Activated CD8-positive, alpha-beta memory T cell treated with anti-CD3 and anti-CD28 coated beads for 24 hours (primary cell): Measurements from ENCODE around the gene LRP10.
"Not testable (repeated sequence)": the region's sequence is repeated elsewhere in the genome, so short reads cannot be mapped to it uniquely, and the experiment has no call there.

ENCODE experiments used
- DNase-seq: peaks from one replicate; pipeline ENCODE4 v3.0.0-alpha.2; 2020

The LRP10 gene, protein sequence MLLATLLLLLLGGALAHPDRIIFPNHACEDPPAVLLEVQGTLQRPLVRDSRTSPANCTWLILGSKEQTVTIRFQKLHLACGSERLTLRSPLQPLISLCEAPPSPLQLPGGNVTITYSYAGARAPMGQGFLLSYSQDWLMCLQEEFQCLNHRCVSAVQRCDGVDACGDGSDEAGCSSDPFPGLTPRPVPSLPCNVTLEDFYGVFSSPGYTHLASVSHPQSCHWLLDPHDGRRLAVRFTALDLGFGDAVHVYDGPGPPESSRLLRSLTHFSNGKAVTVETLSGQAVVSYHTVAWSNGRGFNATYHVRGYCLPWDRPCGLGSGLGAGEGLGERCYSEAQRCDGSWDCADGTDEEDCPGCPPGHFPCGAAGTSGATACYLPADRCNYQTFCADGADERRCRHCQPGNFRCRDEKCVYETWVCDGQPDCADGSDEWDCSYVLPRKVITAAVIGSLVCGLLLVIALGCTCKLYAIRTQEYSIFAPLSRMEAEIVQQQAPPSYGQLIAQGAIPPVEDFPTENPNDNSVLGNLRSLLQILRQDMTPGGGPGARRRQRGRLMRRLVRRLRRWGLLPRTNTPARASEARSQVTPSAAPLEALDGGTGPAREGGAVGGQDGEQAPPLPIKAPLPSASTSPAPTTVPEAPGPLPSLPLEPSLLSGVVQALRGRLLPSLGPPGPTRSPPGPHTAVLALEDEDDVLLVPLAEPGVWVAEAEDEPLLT

DNA sequence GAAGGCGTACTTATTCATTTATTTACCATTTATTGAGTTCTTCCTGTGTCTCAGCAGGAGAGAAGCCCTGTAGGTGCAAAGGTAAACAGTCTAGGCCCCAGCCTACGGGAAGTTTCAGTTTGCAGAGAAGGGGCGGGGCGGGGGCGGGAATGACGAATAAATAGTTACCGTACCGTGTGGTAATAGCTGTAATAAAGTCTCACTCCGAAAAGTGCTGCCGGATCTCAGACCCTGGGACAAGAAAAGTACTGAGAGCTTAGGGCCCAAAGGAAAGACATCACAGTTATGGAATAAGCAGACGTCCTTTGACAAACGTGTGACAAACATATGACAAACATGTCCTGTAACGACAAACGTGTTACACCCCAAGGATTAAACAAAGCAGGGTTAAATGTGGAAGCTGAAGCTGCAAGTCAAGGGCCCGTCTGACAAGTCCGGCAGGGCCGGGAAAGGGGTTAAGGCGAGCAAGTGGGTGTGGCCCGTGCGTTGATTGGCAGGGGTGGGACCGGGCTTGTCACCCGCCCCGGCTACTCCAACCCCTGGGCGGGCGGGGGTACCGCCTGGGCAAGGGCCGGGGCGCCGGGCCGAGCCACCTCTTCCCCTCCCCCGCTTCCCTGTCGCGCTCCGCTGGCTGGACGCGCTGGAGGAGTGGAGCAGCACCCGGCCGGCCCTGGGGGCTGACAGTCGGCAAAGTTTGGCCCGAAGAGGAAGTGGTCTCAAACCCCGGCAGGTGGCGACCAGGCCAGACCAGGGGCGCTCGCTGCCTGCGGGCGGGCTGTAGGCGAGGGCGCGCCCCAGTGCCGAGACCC is at the start of gene LRP10:
LRP10 (plus strand) TSS at position 517 of the 809 bp plus-strand sequence. CDS start 564 bp downstream, outside the sequence.
- peak; percentile 88 for DNase-seq

DNA sequence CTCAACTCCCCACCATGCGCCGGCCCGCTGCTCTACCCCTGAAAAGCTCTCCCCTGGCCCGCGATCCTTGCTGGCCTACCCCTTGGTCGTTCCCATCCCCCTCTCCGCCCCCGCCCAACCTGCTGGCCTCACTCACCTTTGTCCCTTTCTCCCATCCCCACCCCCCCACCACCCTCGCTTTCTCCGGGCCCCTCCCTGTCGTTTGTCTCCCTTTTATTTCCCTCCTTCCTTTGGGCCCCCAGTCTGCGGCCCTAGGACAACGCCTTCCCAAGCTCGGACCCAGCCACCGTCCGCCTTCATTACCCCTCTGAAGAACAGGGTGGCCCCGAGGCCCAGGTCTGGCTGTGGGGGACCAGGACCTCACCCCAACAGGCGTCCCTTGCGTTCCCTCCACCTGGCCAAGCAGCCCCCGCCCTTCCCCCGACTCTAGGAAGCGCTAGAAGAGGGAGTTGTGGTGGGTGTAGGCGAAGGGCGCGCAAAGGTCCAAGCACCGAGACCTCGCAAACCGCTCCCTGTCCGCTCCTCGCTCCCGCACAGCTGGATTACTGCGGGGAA is 49.4 kb upstream of the LRP10 start:
- DNase-seq = no peak

DNA sequence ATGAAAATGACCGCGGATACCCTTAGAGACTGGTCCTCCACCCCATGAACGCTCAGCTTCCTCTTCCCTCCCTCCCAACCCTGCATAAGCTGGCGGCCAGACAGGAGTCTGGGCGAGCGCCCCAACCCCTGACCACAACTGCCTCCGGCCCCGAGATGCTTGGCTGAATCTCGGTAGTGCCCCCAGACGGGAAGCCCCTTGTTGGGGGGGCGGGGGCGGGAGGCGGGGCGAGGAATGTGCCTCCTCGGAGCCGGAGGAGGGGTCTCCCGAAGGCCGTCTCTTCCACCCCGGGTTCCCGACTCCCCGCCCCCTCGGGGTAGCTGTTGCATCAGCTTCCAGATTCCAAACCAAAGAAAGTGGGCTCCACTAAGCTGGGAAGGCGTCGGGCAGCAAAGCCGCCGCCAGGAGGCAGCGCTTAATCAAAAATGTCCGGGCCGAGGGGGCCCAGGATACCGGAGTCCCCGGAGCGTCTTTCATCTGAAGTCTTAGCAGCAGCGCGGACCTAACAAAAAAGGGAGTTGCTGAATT is 48.9 kb upstream of the LRP10 start:
- DNase-seq = peak; percentile 86

DNA sequence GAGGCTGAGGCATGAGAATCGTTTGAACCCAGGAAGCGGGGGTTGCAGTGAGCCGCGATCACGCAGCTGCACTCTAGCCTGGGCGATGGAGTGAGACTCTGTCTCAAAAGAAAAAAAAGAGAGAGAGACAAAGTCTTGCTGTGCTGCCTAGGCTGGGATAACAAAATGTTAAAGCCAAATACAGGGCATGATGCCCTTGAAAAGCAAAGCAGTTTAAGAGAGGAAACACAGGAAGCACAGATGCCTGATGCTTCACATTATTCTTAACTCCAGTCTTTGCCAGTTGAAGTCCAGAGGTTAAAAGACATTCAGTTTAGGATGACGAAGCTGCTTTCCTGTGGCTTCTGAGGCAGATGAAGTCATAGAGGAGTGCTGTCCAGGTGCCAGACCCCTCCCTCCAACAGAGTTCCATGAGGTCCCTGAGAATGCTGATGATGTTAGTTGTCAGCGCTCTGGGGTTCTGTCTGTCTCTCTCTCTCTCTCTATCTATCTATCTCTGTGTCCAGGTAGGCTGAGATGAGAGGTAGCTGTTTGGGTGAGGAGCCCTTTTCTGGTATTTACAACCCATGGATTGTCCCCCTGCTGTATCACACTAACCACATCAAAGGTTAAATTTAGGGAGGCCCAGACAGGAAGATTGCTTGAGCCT is 46.7 kb upstream of the LRP10 start:
- DNase-seq = no peak

DNA sequence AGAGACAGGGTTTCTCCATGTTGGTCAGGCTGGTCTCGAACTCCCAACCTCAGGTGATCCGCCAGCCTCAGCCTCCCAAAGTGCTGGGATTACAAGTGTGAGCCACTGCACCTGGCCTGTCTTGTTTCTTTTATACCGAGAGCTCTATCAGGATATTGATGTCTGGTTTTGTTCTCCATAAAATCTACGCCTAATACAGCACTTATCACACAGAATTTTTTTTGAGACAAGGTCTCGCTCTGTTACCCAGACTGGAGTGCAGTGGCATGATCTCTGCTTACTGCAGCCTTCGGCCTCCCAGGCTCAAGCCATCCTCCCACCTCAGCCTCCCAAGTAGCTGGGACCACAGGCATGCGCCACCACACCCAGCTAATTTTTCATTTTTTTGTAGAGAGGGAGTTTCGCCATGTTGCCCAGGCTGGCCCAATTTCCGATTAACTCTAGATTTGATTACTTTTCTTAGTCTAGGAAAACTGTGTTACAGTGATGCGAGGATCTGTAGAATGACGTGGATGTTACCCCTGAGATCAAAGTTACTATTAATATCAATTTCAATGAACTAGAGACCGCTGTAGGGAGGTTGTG is 42.4 kb upstream of the LRP10 start:
- DNase-seq = not testable (repeated sequence)

DNA sequence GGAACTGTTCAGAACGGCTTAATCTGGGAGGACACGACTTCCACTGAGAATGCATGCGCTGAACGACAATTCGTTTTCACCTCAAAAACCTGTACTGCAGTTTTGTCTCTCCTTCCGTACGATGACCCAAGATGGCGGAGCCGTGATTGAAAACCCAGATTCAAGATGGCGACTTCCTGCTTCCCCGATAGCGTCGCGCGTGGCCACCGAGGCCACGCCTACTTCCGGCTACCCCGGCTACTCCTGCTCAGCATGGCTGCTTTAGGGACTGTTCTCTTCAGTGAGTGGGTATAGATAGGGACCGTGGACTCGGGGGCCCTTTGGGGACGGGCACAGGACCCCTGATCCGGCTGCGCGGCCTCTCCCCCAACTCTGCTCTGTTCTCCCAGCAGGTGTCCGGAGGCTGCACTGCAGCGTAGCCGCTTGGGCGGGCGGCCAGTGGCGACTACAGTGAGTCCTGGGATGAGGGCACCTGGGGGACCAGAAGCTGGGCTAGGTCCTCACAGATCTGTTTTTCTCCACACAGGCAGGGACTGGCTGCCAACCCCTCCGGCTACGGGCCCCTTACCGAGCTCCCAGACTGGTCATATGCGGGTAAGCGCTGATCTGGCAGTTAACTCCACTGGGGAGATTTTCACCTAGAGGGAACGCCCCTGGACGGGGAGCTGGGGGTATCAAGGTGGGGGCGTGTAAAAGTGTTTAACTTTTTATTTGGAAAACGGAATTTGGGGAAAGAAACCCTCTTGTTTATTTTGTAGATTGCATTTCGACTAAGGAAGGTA is 41.7 kb upstream of the LRP10 start, which contains the start of gene MRPL52:
MRPL52 (plus strand) TSS at position 227 of the 782 bp plus-strand sequence; CDS start at position 253, 26 bp downstream.
- DNase-seq = peak; percentile 93

DNA sequence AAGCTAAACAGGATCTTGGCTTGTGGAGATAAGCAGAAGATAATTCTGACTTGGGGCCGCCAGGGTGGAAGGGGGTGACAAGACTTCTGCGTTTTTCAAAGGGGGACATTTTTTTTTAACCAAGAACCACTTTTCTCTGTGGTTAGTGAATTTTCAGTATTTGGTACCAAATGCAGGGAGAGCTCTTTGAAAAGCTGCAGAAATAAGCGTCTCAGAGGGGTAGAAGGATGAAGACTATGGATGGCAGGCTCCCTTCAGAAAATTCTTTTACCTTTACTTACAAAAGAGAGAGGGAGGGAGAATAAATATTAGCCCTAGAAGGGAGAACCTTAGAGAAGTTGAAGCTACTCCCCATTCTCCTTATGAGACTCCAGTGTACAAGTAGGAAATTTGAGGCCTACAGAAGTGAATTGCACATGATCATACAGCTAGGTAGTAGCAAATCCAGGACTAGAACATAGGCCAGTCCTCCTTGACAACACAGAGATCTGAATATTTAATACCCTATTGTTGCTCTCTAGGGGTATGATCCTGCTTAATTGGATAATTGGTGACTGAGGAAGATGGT is 41.0 kb upstream of the LRP10 start:
- DNase-seq = no peak

DNA sequence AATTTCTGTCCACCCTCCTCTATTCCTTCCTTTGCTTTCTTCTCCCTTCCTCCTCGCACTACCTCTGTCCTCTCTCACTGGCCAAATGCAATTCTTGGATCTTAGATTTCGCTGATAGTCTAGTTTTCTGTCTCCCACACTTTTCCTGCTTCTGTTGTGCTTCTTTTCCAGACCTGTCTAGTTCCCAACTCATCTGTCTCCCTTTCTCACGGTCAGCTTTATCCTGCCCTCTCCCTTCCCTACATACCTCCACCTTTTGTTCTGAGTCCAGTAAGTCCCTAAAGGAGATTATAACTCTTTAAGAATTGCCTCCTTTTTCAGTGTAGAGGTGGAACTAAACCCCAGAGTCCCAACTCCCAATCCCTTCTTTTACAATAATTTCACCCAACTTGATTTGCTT is 36.0 kb upstream of the LRP10 start:
- no peak for DNase-seq

DNA sequence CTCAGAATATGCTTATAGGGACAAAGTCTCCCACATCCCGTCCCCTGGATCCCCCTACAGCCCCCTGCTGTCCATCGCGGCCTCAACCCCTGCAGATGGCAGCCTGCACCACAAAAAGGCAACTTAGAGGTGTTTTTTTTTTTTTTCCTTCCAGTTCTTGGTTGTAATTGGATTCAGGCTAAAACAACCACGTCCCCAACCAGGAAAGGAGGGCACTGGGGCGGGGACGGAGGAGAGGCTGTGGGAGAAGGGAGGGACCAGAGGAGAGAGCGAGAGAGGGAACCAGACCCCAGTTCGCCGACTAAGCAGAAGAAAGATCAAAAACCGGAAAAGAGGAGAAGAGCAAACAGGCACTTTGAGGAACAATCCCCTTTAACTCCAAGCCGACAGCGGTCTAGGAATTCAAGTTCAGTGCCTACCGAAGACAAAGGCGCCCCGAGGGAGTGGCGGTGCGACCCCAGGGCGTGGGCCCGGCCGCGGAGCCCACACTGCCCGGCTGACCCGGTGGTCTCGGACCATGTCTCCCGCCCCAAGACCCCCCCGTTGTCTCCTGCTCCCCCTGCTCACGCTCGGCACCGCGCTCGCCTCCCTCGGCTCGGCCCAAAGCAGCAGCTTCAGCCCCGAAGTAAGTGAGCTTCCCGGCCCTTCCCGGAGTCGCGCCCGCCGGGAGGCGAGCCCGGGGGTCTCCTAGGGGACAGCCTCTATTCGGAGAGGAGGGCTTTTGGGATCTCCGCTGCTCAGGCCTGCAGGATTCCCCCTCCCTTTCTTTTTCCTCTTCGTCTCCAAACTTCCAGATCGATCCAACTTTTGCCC is 35.0 kb upstream of the LRP10 start, which contains the start of gene MMP14:
MMP14 (plus strand) TSS at position 285 of the 813 bp plus-strand sequence; CDS start at position 518, 233 bp downstream.
- no peak for DNase-seq

DNA sequence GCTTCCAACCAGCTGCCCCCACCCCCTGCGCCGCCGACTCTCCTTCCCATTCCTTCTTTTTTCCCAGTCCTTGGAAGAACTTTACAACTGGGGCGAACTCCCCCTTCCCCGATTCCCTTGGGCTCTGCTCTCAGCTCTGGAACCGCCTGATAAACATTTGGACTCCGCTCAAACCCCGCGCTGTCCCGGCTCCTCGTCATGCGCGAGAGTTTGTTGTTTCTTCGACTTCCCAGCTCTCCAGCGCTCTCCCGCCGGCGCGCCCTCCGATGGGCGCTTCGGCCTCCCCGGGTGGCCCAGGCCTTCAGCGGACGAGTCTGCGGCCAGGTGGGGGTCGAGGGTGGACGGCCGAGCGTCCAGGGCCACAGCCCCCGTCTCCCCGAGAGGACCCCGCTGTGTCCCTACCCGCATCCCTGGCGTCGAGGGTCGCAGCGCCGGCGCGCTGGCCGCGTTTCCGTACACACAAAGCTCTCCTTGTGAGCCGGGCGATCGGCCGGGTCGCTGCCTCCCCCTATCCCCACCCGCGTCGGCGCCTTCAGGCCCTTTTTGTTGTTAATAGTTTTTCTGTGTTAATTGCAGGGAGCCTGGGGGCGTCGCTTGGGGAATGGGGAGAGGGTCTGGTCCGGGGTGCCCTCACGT is 34.3 kb upstream of the LRP10 start:
- DNase-seq = peak; percentile 69

DNA sequence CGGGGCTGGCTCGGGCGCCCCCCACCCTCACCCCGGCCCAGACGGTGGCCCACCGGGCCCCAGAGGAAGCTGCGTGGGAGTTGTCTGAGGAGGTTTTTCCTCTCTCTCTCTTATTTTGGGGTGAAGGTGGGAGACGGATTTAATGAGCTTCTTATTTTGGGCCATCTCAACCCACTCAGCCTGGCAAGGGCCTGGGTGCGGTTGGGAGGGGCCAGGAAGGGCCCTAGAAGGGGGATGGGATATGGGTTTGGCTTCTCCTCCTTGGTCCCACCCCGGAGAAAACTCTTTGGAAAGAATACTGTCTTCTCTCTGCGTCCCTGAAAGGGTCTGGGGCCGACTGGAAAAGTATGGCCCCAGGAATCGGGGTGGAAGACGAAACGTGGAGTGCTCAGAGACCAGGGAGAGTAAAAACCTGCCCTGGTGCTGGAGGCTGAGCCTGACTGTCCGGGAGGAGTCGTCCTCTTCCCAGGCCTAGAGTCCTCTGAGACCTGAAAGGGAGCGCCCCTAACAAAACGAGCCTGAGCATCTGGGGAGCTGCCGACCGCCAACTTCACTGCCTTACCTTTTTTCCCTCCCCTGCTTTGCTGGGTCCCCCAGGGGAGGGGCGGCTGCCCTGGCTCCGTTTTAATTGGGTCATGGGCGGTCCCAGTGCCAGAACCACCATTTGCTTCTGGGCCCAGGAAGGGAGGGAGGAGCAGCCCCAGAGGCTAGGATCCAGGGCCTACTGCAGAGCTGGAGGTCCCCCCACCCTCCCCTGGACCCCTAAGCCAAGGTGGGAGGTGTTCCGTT is 33.6 kb upstream of the LRP10 start:
- no peak for DNase-seq

DNA sequence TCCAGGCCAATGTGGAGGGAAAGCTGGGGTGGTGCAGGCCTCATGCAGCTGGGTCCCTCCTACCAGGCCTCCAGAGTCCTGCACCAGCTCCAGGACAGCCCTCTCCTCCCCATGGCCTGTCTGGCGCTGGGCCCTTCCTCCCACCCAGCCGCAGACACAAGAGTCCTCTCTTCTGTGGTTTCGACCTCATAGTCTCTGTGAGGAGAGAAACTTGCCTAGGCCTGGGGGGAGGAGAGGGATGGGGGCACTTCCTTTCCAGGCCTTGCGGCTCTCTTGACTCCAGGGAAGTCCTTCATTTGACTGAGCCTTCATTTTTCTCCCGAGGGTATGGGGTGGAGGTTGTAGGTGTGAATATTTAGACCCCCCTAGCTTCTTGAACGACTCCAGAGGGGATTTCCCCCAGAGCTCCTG is 32.9 kb upstream of the LRP10 start:
- DNase-seq = no peak

DNA sequence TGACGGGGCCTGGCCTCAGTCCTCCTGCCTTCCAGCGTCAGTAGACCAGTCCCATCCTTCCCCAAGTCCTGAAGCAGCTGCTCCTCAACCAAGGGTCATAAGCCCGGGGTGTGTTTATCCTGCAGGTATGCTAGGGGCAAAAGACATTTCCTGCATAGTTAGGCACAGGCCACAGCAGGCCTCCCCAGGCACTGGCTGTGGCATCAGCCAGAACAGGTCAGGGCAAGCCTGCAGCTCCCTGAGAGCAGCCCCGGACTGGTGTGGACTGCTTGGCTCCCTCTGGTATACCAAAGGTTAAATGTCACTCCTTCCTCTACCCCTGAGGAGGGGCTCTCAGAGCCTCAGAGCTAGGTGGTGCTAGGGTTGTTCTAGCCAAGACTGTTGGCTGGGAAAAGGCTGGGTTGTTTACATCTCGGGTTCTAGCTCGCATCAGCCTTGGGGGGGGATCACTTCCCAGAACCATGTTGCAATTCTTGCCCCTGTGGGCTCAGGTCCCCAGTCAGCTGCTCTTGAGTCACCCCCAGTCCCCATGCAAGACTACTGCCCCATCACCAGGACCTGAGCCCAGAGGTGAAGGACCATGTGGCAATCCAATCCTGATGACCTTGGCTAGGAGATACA is 32.3 kb upstream of the LRP10 start:
- DNase-seq = no peak

DNA sequence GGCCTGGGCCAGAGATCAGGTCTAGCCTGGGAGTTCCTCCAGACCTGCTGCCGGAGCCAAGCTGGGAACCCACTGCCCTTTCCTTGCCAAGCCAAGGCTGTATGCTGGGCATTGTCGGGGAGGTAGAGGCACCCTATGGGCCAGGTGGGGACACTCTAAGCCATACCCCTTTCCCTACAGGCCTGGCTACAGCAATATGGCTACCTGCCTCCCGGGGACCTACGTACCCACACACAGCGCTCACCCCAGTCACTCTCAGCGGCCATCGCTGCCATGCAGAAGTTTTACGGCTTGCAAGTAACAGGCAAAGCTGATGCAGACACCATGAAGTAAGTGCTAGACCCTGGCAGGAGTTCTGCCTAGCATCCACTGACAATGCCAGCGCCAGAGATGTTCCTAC is 30.2 kb upstream of the LRP10 start:
- no peak for DNase-seq

DNA sequence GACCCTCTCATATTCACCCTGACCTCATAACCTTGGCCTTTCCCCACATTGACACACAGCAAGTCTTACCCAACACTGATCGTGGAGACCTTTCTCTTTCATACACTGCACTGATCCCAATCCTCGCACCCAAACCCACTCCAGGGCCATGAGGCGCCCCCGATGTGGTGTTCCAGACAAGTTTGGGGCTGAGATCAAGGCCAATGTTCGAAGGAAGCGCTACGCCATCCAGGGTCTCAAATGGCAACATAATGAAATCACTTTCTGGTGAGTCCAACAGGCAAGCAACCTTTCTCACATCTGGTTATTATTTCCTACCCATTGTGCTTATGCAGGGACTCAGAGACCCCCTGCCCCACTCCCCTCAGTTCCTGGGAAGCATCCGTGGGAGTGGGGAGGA is 29.8 kb upstream of the LRP10 start:
- no peak for DNase-seq

DNA sequence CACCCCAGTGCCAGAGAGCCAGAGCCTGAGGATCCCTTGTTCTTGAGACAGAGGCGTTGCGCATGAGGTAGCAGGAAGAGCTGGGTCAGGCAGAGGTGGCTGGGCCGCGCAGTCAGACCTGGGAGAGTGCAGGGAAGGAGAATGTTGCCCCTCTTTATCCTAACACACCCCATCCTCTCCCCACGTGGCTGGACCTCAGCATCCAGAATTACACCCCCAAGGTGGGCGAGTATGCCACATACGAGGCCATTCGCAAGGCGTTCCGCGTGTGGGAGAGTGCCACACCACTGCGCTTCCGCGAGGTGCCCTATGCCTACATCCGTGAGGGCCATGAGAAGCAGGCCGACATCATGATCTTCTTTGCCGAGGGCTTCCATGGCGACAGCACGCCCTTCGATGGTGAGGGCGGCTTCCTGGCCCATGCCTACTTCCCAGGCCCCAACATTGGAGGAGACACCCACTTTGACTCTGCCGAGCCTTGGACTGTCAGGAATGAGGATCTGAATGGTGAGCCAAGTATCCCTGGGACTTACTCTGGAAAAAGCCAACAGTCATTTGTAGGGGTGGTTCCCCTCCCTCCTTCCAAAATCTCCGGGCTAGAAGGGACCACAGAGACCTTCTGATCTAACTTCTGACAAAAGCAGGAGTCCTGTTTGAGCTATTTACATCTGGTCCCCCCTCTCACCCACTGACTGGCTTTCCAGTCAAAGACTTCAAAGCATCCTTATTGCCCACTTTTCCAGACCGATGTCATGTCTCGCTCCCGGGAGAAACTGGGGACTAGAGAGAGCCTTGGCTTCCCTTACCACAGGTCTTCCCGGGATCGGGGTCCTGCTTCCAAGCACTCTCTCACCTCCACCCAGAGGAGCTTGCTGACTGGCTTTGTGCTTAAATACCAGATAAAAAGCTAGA is 29.1 kb upstream of the LRP10 start:
- DNase-seq = no peak
